Gastrocnemius medialis (tissue), 4 donors: ENCODE measurements around the gene KCNQ4. TPM values are rescaled to one million over a fixed set of nuclear protein-coding genes. Genes with fewer than 3 reads are reported as not detected.

Experiments
- ATAC-seq, 2 donors: fragments of 150-250 bp; one replicate each; pipeline ENCODE4 v1.9.1; 2016
- DNase-seq, 2 donors: peaks; one replicate each; pipeline ENCODE4 v3.0.0-alpha.2; 2019
- H3K27ac ChIP-seq, 4 donors: fragments of 200-600 bp; sonication (generic); 1 replicate in 1 of 4; 2 replicates in 3 of 4; pipeline ENCODE4 v1.5.1; 2016 to 2018; ENCODE audit warnings: mild to moderate bottlenecking in 2 of 4, moderate library complexity in 1 of 4
- H3K27me3 ChIP-seq, 3 donors: fragments of 200-600 bp; sonication (generic) in 2 of 3; 1 replicate in 1 of 3; 2 replicates in 2 of 3; pipeline versions ENCODE4 v1.5.1 to v1.6.0; 2016 to 2019; ENCODE audit warnings: mild to moderate bottlenecking in 1 of 3, moderate library complexity in 1 of 3
- H3K36me3 ChIP-seq, 2 donors: fragments of 200-600 bp; sonication (generic) in 1 of 2; one replicate each; pipeline ENCODE4 v1.5.1; 2017 to 2018
- H3K4me1 ChIP-seq, 2 donors: fragments of 200-600 bp; sonication (generic) in 1 of 2; one replicate each; pipeline ENCODE4 v1.5.1; 2016 to 2017; ENCODE audit warnings: mild to moderate bottlenecking in 2 of 2
- H3K4me3 ChIP-seq, 4 donors: fragments of 200-600 bp; sonication (generic) in 3 of 4; 1 replicate in 1 of 4; 2 replicates in 3 of 4; pipeline ENCODE4 v1.5.1; 2016 to 2019; ENCODE audit warnings: mild to moderate bottlenecking in 2 of 4
- H3K9me3 ChIP-seq, 3 donors: fragments of 200-600 bp; sonication (generic) in 2 of 3; 1 replicate in 1 of 3; 2 replicates in 2 of 3; pipeline ENCODE4 v1.5.1; 2016 to 2019
- CTCF ChIP-seq, 5 experiments: fragments of 450-650 bp in 3 of 5; fragments of 200-600 bp in 2 of 5; sonication (generic) in 2 of 5; IDR thresholded peaks in 4 of 5; conservative IDR thresholded peaks in 1 of 5; 1 replicate in 4 of 5; 2 replicates in 1 of 5; pipeline ENCODE4 v1.5.1; 2016 to 2019; ENCODE audit warnings: antibody characterized with exemption in 5 of 5, mild to moderate bottlenecking in 3 of 5, moderate library complexity in 3 of 5
- POLR2A ChIP-seq, 2 donors: fragments of 450-650 bp; IDR thresholded peaks; one replicate each; pipeline ENCODE4 v1.6.1; 2017; ENCODE audit warnings: antibody characterized with exemption in 2 of 2, mild to moderate bottlenecking in 2 of 2, moderate library complexity in 2 of 2
- in situ Hi-C, 4 donors: fragments of 200-750 bp; cut with MboI; loops; one replicate each; pipeline versions ENCODE4 v1.15.0 to v1.8.0; 2017; ENCODE audit warnings: low sequenced_read_pairs in 4 of 4
- intact Hi-C: fragments of 100-400 bp; cut with DNase I; formaldehyde crosslinking; loops from one replicate; pipeline ENCODE4 v1.15.1; 2023; ENCODE audit warnings: low total_unique reads
- total RNA-seq, 4 donors: library from RNA; depleted of rRNA; stranded (reverse); fragments of >200 nt; gene quantifications; one replicate each; pipeline versions ENCODE4 v1.1.0 to v1.2.3, GENCODE V29; 2016

Gene KCNQ4
- total RNA-seq, 4 donors from 2014 or later, result 2.9 to 8.2 (median 3.5) TPM

DNA sequence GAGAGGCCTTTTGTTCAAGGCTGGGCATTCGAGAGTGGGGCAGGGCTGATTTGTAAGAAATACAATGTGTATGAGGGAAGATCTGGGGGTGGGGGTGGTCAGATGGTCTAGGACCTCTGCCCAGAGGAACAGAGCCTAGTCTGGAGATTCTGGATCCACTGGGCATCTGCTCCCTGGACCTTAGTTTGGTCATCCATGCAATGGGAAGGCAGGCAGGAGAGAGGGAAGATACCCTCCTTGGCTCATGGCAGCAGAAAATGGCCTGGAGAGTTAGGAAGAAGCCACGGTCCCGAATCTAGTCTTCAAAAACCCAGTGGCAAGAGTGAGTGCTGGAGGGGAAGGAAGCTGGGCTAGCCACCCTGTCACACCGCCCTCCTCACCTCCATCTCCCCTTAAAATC, 39.8 kb downstream of the KCNQ4 start:
- H3K27me3 ChIP-seq, result no peaks in the 10 kb centered on the region
- in situ Hi-C loops (no loop called here), intact Hi-C loops (no loop called here)
- no peak overlapping the region for H3K4me3 ChIP-seq
- H3K9me3 ChIP-seq, result no peaks in the 10 kb centered on the region
- H3K27ac ChIP-seq, result no peak overlapping the region
- no peaks in the 10 kb centered on the region for H3K36me3 ChIP-seq
- no peak for ATAC-seq
- TF ChIP-seq POLR2A (IDR thresholded peaks at IDR 0.05), result no peak
- TF ChIP-seq CTCF (IDR thresholded peaks at IDR 0.05 in 4 of 5, conservative IDR thresholded peaks at IDR 0.05 in 1 of 5), result no peak
- no peak for DNase-seq
- H3K4me1 ChIP-seq, result peaks cover 0 to 10% of the 10 kb centered on the region in 2 donors

GRCh38 chr1:40823983-40824382, 40.4 kb downstream of the KCNQ4 start:
- intact Hi-C loops, result no loop called here
- ATAC-seq, result no peak
- H3K9me3 ChIP-seq, result no peaks in the 10 kb centered on the region
- H3K27ac ChIP-seq, result no peak overlapping the region
- H3K36me3 ChIP-seq, result no peaks in the 10 kb centered on the region
- H3K4me1 ChIP-seq, result peaks cover 0 to 10% of the 10 kb centered on the region in 2 donors
- in situ Hi-C loops, result no loop called here
- TF ChIP-seq CTCF (IDR thresholded peaks at IDR 0.05 in 4 of 5, conservative IDR thresholded peaks at IDR 0.05 in 1 of 5) (no peak), POLR2A (IDR thresholded peaks at IDR 0.05) (no peak)
- H3K4me3 ChIP-seq, result no peak overlapping the region
- DNase-seq, result no peak
- no peaks in the 10 kb centered on the region for H3K27me3 ChIP-seq

- Histone ChIP-seq H3K36me3 (no peaks in the 10 kb centered on the region), H3K27ac (no peak overlapping the region), H3K4me3 (no peak overlapping the region), H3K9me3 (no peaks in the 10 kb centered on the region), H3K4me1 (peaks cover 0 to 10% of the 10 kb centered on the region in 2 donors), H3K27me3 (no peaks in the 10 kb centered on the region)
- DNase-seq, result no peak
- in situ Hi-C loops, result no loop called here
- intact Hi-C loops, result no loop called here
- TF ChIP-seq CTCF (IDR thresholded peaks at IDR 0.05 in 4 of 5, conservative IDR thresholded peaks at IDR 0.05 in 1 of 5) (no peak), POLR2A (IDR thresholded peaks at IDR 0.05) (no peak)
- ATAC-seq, result no peak
Measured at GRCh38 chr1:40824591-40825434, 41.2 kb downstream of the KCNQ4 start.

- Histone ChIP-seq H3K36me3 (no peaks in the 10 kb centered on the region), H3K27ac (no peak overlapping the region), H3K9me3 (no peaks in the 10 kb centered on the region), H3K4me3 (no peak overlapping the region), H3K27me3 (no peaks in the 10 kb centered on the region), H3K4me1 (peaks cover 0 to 9% of the 10 kb centered on the region in 2 donors)
- ATAC-seq (no peak), DNase-seq (no peak)
- intact Hi-C loops (no loop called here), in situ Hi-C loops (no loop called here)
- TF ChIP-seq POLR2A (IDR thresholded peaks at IDR 0.05), result no peak
- TF ChIP-seq CTCF (IDR thresholded peaks at IDR 0.05 in 4 of 5, conservative IDR thresholded peaks at IDR 0.05 in 1 of 5), result no peak
Measured at GRCh38 chr1:40825435-40825788, 41.8 kb downstream of the KCNQ4 start.
